22Rv1 (cell line): ENCODE data around the gene CORIN.

Experiments used
- CTCF ChIP-seq: fragments of 450-650 bp; IDR thresholded peaks from 2 replicates; pipeline ENCODE4 v1.5.1; 2017; ENCODE audit warnings: mild to moderate bottlenecking
- ZFX ChIP-seq: fragments of 450-650 bp; IDR thresholded peaks from 2 replicates; pipeline ENCODE4 v1.6.1; 2017; ENCODE audit warnings: antibody characterized with exemption, borderline replicate concordance

DNA sequence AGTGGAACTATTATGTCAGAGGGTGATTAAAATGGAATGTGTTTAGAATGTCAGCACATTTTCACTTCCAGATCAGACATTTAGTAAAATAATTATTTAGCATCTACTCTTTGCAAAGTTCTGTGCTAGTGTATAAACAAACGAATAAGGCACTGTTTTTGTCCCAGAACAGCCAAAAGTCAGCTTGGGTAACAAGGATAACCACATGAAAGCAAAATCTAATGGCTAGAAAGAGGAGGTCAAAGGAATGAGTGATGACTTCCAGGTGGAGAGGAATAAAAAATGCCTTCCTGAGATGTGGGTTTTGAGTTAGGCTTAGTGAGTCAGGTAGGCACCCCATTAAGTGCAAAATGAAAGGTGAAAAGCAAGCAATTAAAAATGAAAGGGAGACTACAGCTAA, 240.2 kb downstream of the CORIN start:
- TF ChIP-seq CTCF (no peak), ZFX (no peak)
